GM12878 (cell line): ENCODE measurements around the gene NR3C1.

Experiments used
- BCLAF1 ChIP-seq: fragments of 450-650 bp; IDR thresholded peaks from 2 replicates; pipeline ENCODE4 v1.6.1; 2017; ENCODE audit warnings: antibody characterized with exemption, mild to moderate bottlenecking, moderate library complexity
- CHD1 ChIP-seq: IDR thresholded peaks from 2 replicates; pipeline ENCODE4 v1.6.1; 2012; ENCODE audit warnings: low read depth, low read length, improper control_type of control experiment
- CHD4 ChIP-seq: fragments of 200-600 bp; sonication (generic); IDR thresholded peaks from 2 replicates; pipeline ENCODE4 v1.6.1; 2016; ENCODE audit warnings: mild to moderate bottlenecking
- EP300 ChIP-seq, 2 experiments: fragments of 150-350 bp in 1 of 2; IDR thresholded peaks; 2 replicates each; pipeline ENCODE4 v1.6.1; 2011 to 2012; ENCODE audit warnings: low read depth in 2 of 2, low read length in 2 of 2, borderline replicate concordance in 1 of 2, improper control_type of control experiment in 1 of 2, inconsistent platforms in 1 of 2; ENCODE audit not compliant: control insufficient read depth in 1 of 2
- EZH2 ChIP-seq: IDR thresholded peaks from 2 replicates; pipeline ENCODE4 v1.6.1; 2012; ENCODE audit warnings: low read depth, mild to moderate bottlenecking, control low read depth, inconsistent platforms, low read length, borderline replicate concordance; ENCODE audit not compliant: control insufficient read depth
- FOS ChIP-seq: IDR thresholded peaks from 3 replicates; pipeline ENCODE4 v1.6.1; 2011; ENCODE audit warnings: borderline replicate concordance; ENCODE audit not compliant: insufficient read length; ENCODE audit errors: extremely low read depth
- HDAC6 ChIP-seq: fragments of 200-600 bp; sonication (generic); IDR thresholded peaks from one replicate; pipeline ENCODE4 v1.8.0; 2017; ENCODE audit warnings: antibody characterized with exemption; ENCODE audit not compliant: unreplicated experiment
- NR2F1 ChIP-seq: fragments of 450-650 bp; conservative IDR thresholded peaks from 2 replicates; pipeline ENCODE4 v1.6.1; 2017; ENCODE audit warnings: mild to moderate bottlenecking
- RAD51 ChIP-seq: fragments of 450-650 bp; IDR thresholded peaks from 2 replicates; pipeline ENCODE4 v1.6.1; 2016; ENCODE audit warnings: moderate library complexity, mild to moderate bottlenecking, inconsistent platforms
- RFX5 ChIP-seq: IDR thresholded peaks from 2 replicates; pipeline ENCODE4 v1.6.1; 2011; ENCODE audit warnings: low read depth, low read length, improper control_type of control experiment
- SMC3 ChIP-seq: IDR thresholded peaks from 2 replicates; pipeline ENCODE4 v1.6.1; 2011; ENCODE audit warnings: low read length, improper control_type of control experiment, borderline replicate concordance
- USF2 ChIP-seq: IDR thresholded peaks from 2 replicates; pipeline ENCODE4 v1.6.1; 2011; ENCODE audit warnings: low read depth, low read length, improper control_type of control experiment, borderline replicate concordance
- ZNF622 ChIP-seq: fragments of 450-650 bp; IDR thresholded peaks from 2 replicates; pipeline ENCODE4 v1.6.1; 2017; ENCODE audit warnings: mild to moderate bottlenecking, inconsistent platforms

GRCh38 chr5:143267186-143267585, 136.3 kb downstream of the NR3C1 start:
- TF ChIP-seq EP300 (IDR thresholded peaks at IDR 0.05; ENCODE audit: borderline replicate concordance in 1 of 2, control insufficient read depth in 1 of 2, low read depth in 2 of 2, low read length in 2 of 2) (no peak), ZNF622 (no peak), FOS (no peak), HDAC6 (no peak), SMC3 (no peak), NR2F1 (no peak), EZH2 (no peak), BCLAF1 (no peak), CHD1 (no peak), USF2 (no peak), RFX5 (no peak), CHD4 (no peak), RAD51 (no peak)
